ENCODE data around the gene USP48. TPM values are rescaled to one million over a fixed set of nuclear protein-coding genes. Genes with fewer than 3 reads are reported as not detected.

USP48 gene
- total and polyA plus RNA-seq, 10 of the 15 experiments (the other 5 are each of a cell fraction or from before 2014, with no cell fraction given): 21.2 to 115 (median 75.5) TPM

- in situ Hi-C loops (cut with MboI) (no loop called here), intact Hi-C loops (cut with micrococcal nuclease; ENCODE audit: unreplicated experiment) (no loop called here)
- H3K4me3 ChIP-seq: no peak overlapping the region
- H3K79me2 ChIP-seq (ENCODE audit: control insufficient read depth, insufficient read depth, low read length): no peaks in the 10 kb centered on the region
- ChIA-PET SMC1A (ENCODE audit: uncharacterized antibody, unreplicated experiment) (no interaction called here), CTCF (no interaction called here), RAD21 (ENCODE audit: unreplicated experiment) (no interaction called here), POLR2A (no interaction called here)
- H3K9me3 ChIP-seq (replicated peaks; ENCODE audit: control insufficient read depth, insufficient read depth, low read length): no peaks in the 10 kb centered on the region; the same call in 2 of the 3 replicates
- H3K36me3 ChIP-seq (ENCODE audit: control insufficient read depth in 2 of 2, insufficient read depth in 2 of 2, low read length in 1 of 2): no peaks in the 10 kb centered on the region
- no peak overlapping the region for H3K27ac ChIP-seq (ENCODE audit: control insufficient read depth, insufficient read depth)
- no peak overlapping the region for H2AFZ ChIP-seq (ENCODE audit: control insufficient read depth, low read depth, low read length)
- no peak for ATAC-seq
- no peaks in the 10 kb centered on the region for H3K27me3 ChIP-seq (replicated peaks in 1 of 2; ENCODE audit: control insufficient read depth in 2 of 2, insufficient read depth in 2 of 2, low read length in 1 of 2)
- no peak overlapping the region for H3K4me2 ChIP-seq (ENCODE audit: control insufficient read depth, insufficient read depth)
- 50% methylated on average over 12 of the region's 13 CpGs for WGBS (ENCODE audit: insufficient coverage, insufficient replicate concordance, low lambda C conversion rate, missing lambda C conversion rate)
- no peaks in the 10 kb centered on the region for H4K20me1 ChIP-seq (ENCODE audit: control insufficient read depth, insufficient read depth)
- H3K9ac ChIP-seq (ENCODE audit: control insufficient read depth, insufficient read depth, low read length): no peak overlapping the region
- no TSS peak for BruUV-seq (replicated peaks)
- H3K4me1 ChIP-seq (ENCODE audit: control insufficient read depth, insufficient read depth, low read length): no peaks in the 10 kb centered on the region
- no peak for DNase-seq (ENCODE audit: low read depth, low spot score)
- no peak for FAIRE-seq
- TF ChIP-seq WRNIP1 (IDR thresholded peaks at IDR 0.05; ENCODE audit: borderline replicate concordance, low read depth, low read length): no peak
- no peak for TF ChIP-seq NFIC (IDR thresholded peaks at IDR 0.05; ENCODE audit: low read depth, low read length)
These were observed 45.1 kb upstream of the USP48 start for GRCh38 chr1:21828075-21828474.

- ATAC-seq: no peak
- H3K4me1 ChIP-seq (ENCODE audit: control insufficient read depth, insufficient read depth, low read length): no peaks in the 10 kb centered on the region
- ChIA-PET RAD21 (ENCODE audit: unreplicated experiment) (no interaction called here), CTCF (no interaction called here), SMC1A (ENCODE audit: uncharacterized antibody, unreplicated experiment) (no interaction called here), POLR2A (no interaction called here)
- H3K4me2 ChIP-seq (ENCODE audit: control insufficient read depth, insufficient read depth): no peak overlapping the region
- no peak overlapping the region for H3K4me3 ChIP-seq
- in situ Hi-C loops (cut with MboI) (no loop called here), intact Hi-C loops (cut with micrococcal nuclease; ENCODE audit: unreplicated experiment) (no loop called here)
- no peak overlapping the region for H3K27ac ChIP-seq (ENCODE audit: control insufficient read depth, insufficient read depth)
- H4K20me1 ChIP-seq (ENCODE audit: control insufficient read depth, insufficient read depth): no peaks in the 10 kb centered on the region
- no peaks in the 10 kb centered on the region for H3K27me3 ChIP-seq (replicated peaks in 1 of 2; ENCODE audit: control insufficient read depth in 2 of 2, insufficient read depth in 2 of 2, low read length in 1 of 2)
- WGBS (ENCODE audit: insufficient coverage, insufficient replicate concordance, low lambda C conversion rate, missing lambda C conversion rate): 55% methylated on average over 5 of the region's 5 CpGs
- no peak overlapping the region for H2AFZ ChIP-seq (ENCODE audit: control insufficient read depth, low read depth, low read length)
- no peaks in the 10 kb centered on the region for H3K9me3 ChIP-seq (replicated peaks; ENCODE audit: control insufficient read depth, insufficient read depth, low read length)
- no peak for TF ChIP-seq RELB (IDR thresholded peaks at IDR 0.05; ENCODE audit: low read depth)
- TF ChIP-seq ZNF622 (IDR thresholded peaks at IDR 0.05): no peak
- no peak for TF ChIP-seq RAD21 (IDR thresholded peaks at IDR 0.05; ENCODE audit: insufficient read depth, low read depth, low read length)
- TF ChIP-seq BCL11A (IDR thresholded peaks at IDR 0.05; ENCODE audit: low read depth, low read length): no peak
- no peak for TF ChIP-seq HDGF (IDR thresholded peaks at IDR 0.05)
- no peak for TF ChIP-seq E4F1 (IDR thresholded peaks at IDR 0.05; ENCODE audit: borderline replicate concordance, partially characterized antibody)
- no peak for TF ChIP-seq CBX3 (IDR thresholded peaks at IDR 0.05; ENCODE audit: borderline replicate concordance, low read depth)
- no peak for TF ChIP-seq USF2 (IDR thresholded peaks at IDR 0.05; ENCODE audit: borderline replicate concordance, low read depth, low read length)
- TF ChIP-seq IRF4 (IDR thresholded peaks at IDR 0.05; ENCODE audit: low read depth, low read length): no peak
- no peak for TF ChIP-seq RFX5 (IDR thresholded peaks at IDR 0.05; ENCODE audit: low read depth, low read length)
- no peak for TF ChIP-seq SPI1 (IDR thresholded peaks at IDR 0.05; ENCODE audit: borderline replicate concordance, insufficient read depth, low read depth, low read length)
- TF ChIP-seq ETV6 (conservative IDR thresholded peaks at IDR 0.05 in 1 of 2, IDR thresholded peaks at IDR 0.05 in 1 of 2; ENCODE audit: borderline replicate concordance in 1 of 2, low read depth in 1 of 2): no peak
- no peak for DNase-seq (ENCODE audit: low read depth, low spot score)
- no peak for FAIRE-seq
- no peaks in the 10 kb centered on the region for H3K36me3 ChIP-seq (ENCODE audit: control insufficient read depth in 2 of 2, insufficient read depth in 2 of 2, low read length in 1 of 2)
- no TSS peak for BruUV-seq (replicated peaks)
- no peaks in the 10 kb centered on the region for H3K79me2 ChIP-seq (ENCODE audit: control insufficient read depth, insufficient read depth, low read length)
- H3K9ac ChIP-seq (ENCODE audit: control insufficient read depth, insufficient read depth, low read length): no peak overlapping the region
These were observed 44.3 kb upstream of the USP48 start for GRCh38 chr1:21827141-21827679.

Data from GM12878 (cell line).